H1 (cell line): ENCODE measurements around the gene CYP27B1. TPM values are rescaled to one million over a fixed set of nuclear protein-coding genes. Genes with fewer than 3 reads are reported as not detected.

Experiments used
- CTCF ChIA-PET: fragments of 300-600 bp; sonication (Branson Sonifier 250); formaldehyde crosslinking; loops from one replicate; lab custom pipeline; 2021; ENCODE audit not compliant: partially characterized antibody; lab: Charles Lee
- POLR2A ChIA-PET: fragments of 300-600 bp; sonication (Branson Sonifier 250); formaldehyde crosslinking; loops from one replicate; lab custom pipeline; 2021; ENCODE audit warnings: inconsistent platforms; ENCODE audit not compliant: partially characterized antibody; lab: Charles Lee
- DNase-seq, 2 experiments: peaks; one replicate each; pipeline versions ENCODE4 v3.0.0 to v3.0.0-alpha.2; 2010 to 2022; ENCODE audit warnings: low spot score in 2 of 2, low read depth in 1 of 2, mixed read lengths in 1 of 2
- FAIRE-seq: peaks from 2 replicates; lab custom pipeline; 2011; peaks lifted over from hg19 to GRCh38; lab: Jason Lieb, UNC
- H2AFZ ChIP-seq: 2 replicates; pipeline ENCODE4 v1.8.1; 2012; ENCODE audit warnings: low read length, inconsistent platforms
- H2AK5ac ChIP-seq: 2 replicates; pipeline ENCODE4 v1.6.1; 2013; ENCODE audit warnings: low read depth, low read length
- H2BK120ac ChIP-seq: replicated peaks from 2 replicates; pipeline ENCODE3; 2013; ENCODE audit warnings: low read depth, low read length, inconsistent platforms
- H2BK12ac ChIP-seq: 2 replicates; pipeline ENCODE4 v1.6.1; 2013; ENCODE audit warnings: low read depth, low read length
- H2BK15ac ChIP-seq: 2 replicates; pipeline ENCODE4 v1.6.1; 2013; ENCODE audit warnings: low read length
- H2BK20ac ChIP-seq: 2 replicates; pipeline ENCODE4 v1.6.1; 2013; ENCODE audit warnings: low read length
- H2BK5ac ChIP-seq: 2 replicates; pipeline ENCODE4 v1.6.1; 2013; ENCODE audit warnings: low read depth, low read length
- H3K14ac ChIP-seq: 2 replicates; pipeline ENCODE4 v1.6.1; 2013; ENCODE audit warnings: inconsistent platforms; ENCODE audit not compliant: insufficient read length
- H3K18ac ChIP-seq: 2 replicates; pipeline ENCODE4 v1.6.1; 2013; ENCODE audit warnings: low read length; ENCODE audit errors: extremely low read depth
- H3K23ac ChIP-seq: 2 replicates; pipeline ENCODE4 v1.6.1; 2013; ENCODE audit warnings: inconsistent platforms; ENCODE audit not compliant: insufficient read length
- H3K23me2 ChIP-seq: 2 replicates; pipeline ENCODE4 v1.6.1; 2013; ENCODE audit warnings: low read depth, low read length
- H3K27ac ChIP-seq: 2 replicates; pipeline ENCODE4 v1.6.1; 2011; ENCODE audit warnings: low read depth, low read length, inconsistent platforms
- H3K27me3 ChIP-seq, 4 experiments: replicated peaks in 1 of 4; 1 replicate in 1 of 4; 2 replicates in 3 of 4; pipeline versions ENCODE4 v1.6.1 to v1.8.1; 2011 to 2013; ENCODE audit warnings: low read length in 3 of 4, mild to moderate bottlenecking in 3 of 4, inconsistent platforms in 2 of 4, mixed read lengths in 2 of 4, moderate library complexity in 1 of 4; ENCODE audit not compliant: control insufficient read depth in 3 of 4, insufficient read depth in 3 of 4; ENCODE audit errors: extremely low read depth in 1 of 4
- H3K36me3 ChIP-seq, 4 experiments: 2 replicates each; pipeline versions ENCODE4 v1.6.1 to v1.8.1; 2011 to 2013; ENCODE audit warnings: mild to moderate bottlenecking in 4 of 4, low read length in 3 of 4, moderate library complexity in 2 of 4, control low read depth in 1 of 4, inconsistent platforms in 1 of 4; ENCODE audit not compliant: insufficient read depth in 4 of 4, control insufficient read depth in 2 of 4
- H3K4ac ChIP-seq: replicated peaks from 2 replicates; pipeline ENCODE3; 2013; ENCODE audit warnings: low read length, low read depth, mixed read lengths, inconsistent platforms; ENCODE audit not compliant: insufficient read length
- H3K4me1 ChIP-seq, 4 experiments: replicated peaks in 1 of 4; 1 replicate in 1 of 4; 2 replicates in 3 of 4; pipeline versions ENCODE4 v1.6.1 to v1.8.1; 2011 to 2013; ENCODE audit warnings: low read length in 3 of 4, inconsistent platforms in 2 of 4, mixed read lengths in 1 of 4; ENCODE audit not compliant: insufficient read depth in 4 of 4, control insufficient read depth in 3 of 4
- H3K4me2 ChIP-seq, 2 experiments: 2 replicates each; pipeline versions ENCODE4 v1.6.1 to v1.8.1; 2011 to 2013; ENCODE audit warnings: low read depth in 2 of 2, low read length in 2 of 2, control low read depth in 1 of 2, inconsistent platforms in 1 of 2, mild to moderate bottlenecking in 1 of 2; ENCODE audit not compliant: insufficient read depth in 1 of 2
- H3K4me3 ChIP-seq, 4 experiments: fragments of 200-600, 300-600 bp in 1 of 4; sonication (generic), shearing (Covaris generic), sonication (Bioruptor Twin) in 1 of 4; 2 replicates each; pipeline versions ENCODE4 v1.5.1 to v1.8.1; 2011 to 2016; ENCODE audit warnings: low read length in 4 of 4, low read depth in 3 of 4, control low read depth in 2 of 4, inconsistent platforms in 2 of 4, mild to moderate bottlenecking in 2 of 4, mixed read lengths in 1 of 4, moderate library complexity in 1 of 4; ENCODE audit not compliant: insufficient read depth in 2 of 4; ENCODE audit errors: extremely low read depth in 1 of 4
- H3K56ac ChIP-seq: replicated peaks from 2 replicates; pipeline ENCODE3; 2013; ENCODE audit warnings: low read depth, mild to moderate bottlenecking, mixed read lengths, low read length, inconsistent platforms; ENCODE audit not compliant: insufficient read length
- H3K79me1 ChIP-seq: 2 replicates; pipeline ENCODE4 v1.6.1; 2013; ENCODE audit warnings: low read depth, low read length, control low read depth
- H3K79me2 ChIP-seq, 2 experiments: 2 replicates each; pipeline versions ENCODE4 v1.6.1 to v1.8.1; 2012 to 2013; ENCODE audit warnings: low read length in 2 of 2, mild to moderate bottlenecking in 2 of 2, inconsistent platforms in 1 of 2; ENCODE audit not compliant: insufficient read depth in 2 of 2, control insufficient read depth in 1 of 2
- H3K9ac ChIP-seq, 4 experiments: replicated peaks in 1 of 4; 1 replicate in 1 of 4; 2 replicates in 3 of 4; pipeline versions ENCODE4 v1.6.1 to v1.8.1; 2011 to 2013; ENCODE audit warnings: low read depth in 3 of 4, low read length in 3 of 4, control low read depth in 2 of 4, mild to moderate bottlenecking in 2 of 4, moderate library complexity in 2 of 4, inconsistent platforms in 1 of 4; ENCODE audit errors: extremely low read depth in 1 of 4
- H3K9me3 ChIP-seq, 2 experiments: 2 replicates each; pipeline versions ENCODE4 v1.6.1 to v1.8.1; 2012 to 2013; ENCODE audit warnings: mild to moderate bottlenecking in 2 of 2, moderate library complexity in 2 of 2, control low read depth in 1 of 2, inconsistent platforms in 1 of 2, low read depth in 1 of 2, low read length in 1 of 2, mixed read lengths in 1 of 2; ENCODE audit not compliant: insufficient read depth in 2 of 2
- H4K20me1 ChIP-seq, 2 experiments: replicated peaks in 1 of 2; 2 replicates each; pipeline versions ENCODE3 to v1.8.1; 2011 to 2013; ENCODE audit warnings: inconsistent platforms in 2 of 2, low read length in 2 of 2, mild to moderate bottlenecking in 1 of 2; ENCODE audit not compliant: insufficient read depth in 2 of 2, control insufficient read depth in 1 of 2
- H4K5ac ChIP-seq: 2 replicates; pipeline ENCODE4 v1.6.1; 2013; ENCODE audit warnings: low read length, low read depth, mixed read lengths, inconsistent platforms; ENCODE audit not compliant: insufficient read length
- H4K8ac ChIP-seq: 2 replicates; pipeline ENCODE4 v1.8.0; 2013; ENCODE audit warnings: mild to moderate bottlenecking, moderate library complexity, low read length, inconsistent platforms; ENCODE audit not compliant: insufficient read depth; ENCODE audit errors: extremely low read depth
- H4K91ac ChIP-seq: replicated peaks from 2 replicates; pipeline ENCODE3; 2013; ENCODE audit warnings: low read length, mixed read lengths, inconsistent platforms; ENCODE audit not compliant: insufficient read length
- RFX5 ChIP-seq: IDR thresholded peaks from 2 replicates; pipeline ENCODE4 v1.6.1; 2011; ENCODE audit warnings: low read depth, low read length, improper control_type of control experiment, borderline replicate concordance
- RNF2 ChIP-seq: fragments of 200-900, 300-1000 bp; sonication (generic); IDR thresholded peaks from 2 replicates; pipeline ENCODE4 v1.7.1; 2016; ENCODE audit warnings: borderline replicate concordance, low read depth, mild to moderate bottlenecking, antibody characterized with exemption, low read length; ENCODE audit not compliant: poor library complexity, severe bottlenecking; ENCODE audit errors: missing control alignments
- RXRA ChIP-seq: IDR thresholded peaks from 2 replicates; pipeline ENCODE4 v1.6.1; 2011; ENCODE audit warnings: low read depth, mild to moderate bottlenecking, low read length, moderate library complexity; ENCODE audit not compliant: insufficient read depth
- WGBS, 2 experiments: shearing (Covaris generic) in 1 of 2; methylation state at CpG; one replicate each; pipeline versions ENCODE4 v1.1.6 to v1.1.7; 2013 to 2015; ENCODE audit warnings: low lambda C conversion rate in 2 of 2, mixed read lengths in 2 of 2, inconsistent platforms in 1 of 2, low coverage in 1 of 2, missing lambda C conversion rate in 1 of 2; ENCODE audit not compliant: insufficient replicate concordance in 2 of 2, insufficient coverage in 1 of 2, insufficient read length in 1 of 2; ENCODE audit errors: extremely low coverage in 1 of 2, missing lambda C conversion rate in 1 of 2; 5-methylcytosine and 5-hydroxymethylcytosine counted together
- polyA plus RNA-seq, 7 experiments: library from polyadenylated mRNA; depleted of rRNA in 3 of 7; stranded (reverse) in 5 of 7; unstranded in 2 of 7; fragments of >200 nt in 5 of 7; fragments of 200-250 nt in 2 of 7; gene quantifications; 1 replicate in 5 of 7; 2 replicates in 1 of 7; 4 replicates in 1 of 7; pipeline versions ENCODE4 v1.2.1 to v1.2.3, GENCODE V29; 2011 to 2013; ENCODE audit warnings: missing spikeins in 2 of 7, mixed read lengths in 2 of 7
- total RNA-seq: library from RNA; stranded (reverse); fragmentation: NEBNext Ultra II Directional; extraction: Animal tissue kit (Norgen Biotek cat#: 25700); gene quantifications from 2 replicates; pipeline ENCODE4 v1.2.1, GENCODE V29; 2021
- TF ChIP-seq, protein P1 (sequence below): IDR thresholded peaks from 2 replicates; pipeline ENCODE4 v1.6.1; 2011; ENCODE audit warnings: low read depth, mild to moderate bottlenecking, low read length; ENCODE audit not compliant: insufficient read depth

Gene CYP27B1
- total and polyA plus RNA-seq, 2 of the 8 experiments (the other 6 are each of a cell fraction or from before 2014, with no cell fraction given) = 2.9 to 3.3 TPM

GRCh38 chr12:57793920-57794319, 27.0 kb upstream of the CYP27B1 start:
- Histone ChIP-seq H3K27me3 (no peaks in the 10 kb centered on the region), H3K14ac (no peak overlapping the region), H3K18ac (no peak overlapping the region), H4K8ac (no peak overlapping the region), H4K5ac (no peak overlapping the region), H3K4me1 (no peaks in the 10 kb centered on the region), H2BK12ac (no peak overlapping the region), H2BK120ac (no peak overlapping the region), H2AFZ (no peak overlapping the region), H3K79me2 (no peaks in the 10 kb centered on the region), H3K4me3 (no peak overlapping the region), H4K20me1 (no peaks in the 10 kb centered on the region), H2BK15ac (no peak overlapping the region), H4K91ac (no peak overlapping the region), H3K4ac (no peak overlapping the region), H3K27ac (no peak overlapping the region), H3K9ac (no peak overlapping the region), H2AK5ac (no peak overlapping the region), H3K79me1 (no peaks in the 10 kb centered on the region; the same call in 1 of the 2 replicates), H2BK5ac (no peak overlapping the region), H3K23ac (no peak overlapping the region), H3K9me3 (no peaks in the 10 kb centered on the region), H3K56ac (no peak overlapping the region), H3K4me2 (no peak overlapping the region), H2BK20ac (no peak overlapping the region), H3K36me3 (peaks cover 2 to 37% (median 22%) of the 10 kb centered on the region in 4 experiments; a peak in 7 of 8 replicates), H3K23me2 (no peaks in the 10 kb centered on the region)
- WGBS, 2 experiments = 88% methylated on average over 1 of the region's 1 CpG; no CpG with 5 or more reads in 1 of the 2 experiments
- TF ChIP-seq RXRA (no peak), RNF2 (no peak), RFX5 (no peak)
- TF ChIP-seq, protein P1, sequence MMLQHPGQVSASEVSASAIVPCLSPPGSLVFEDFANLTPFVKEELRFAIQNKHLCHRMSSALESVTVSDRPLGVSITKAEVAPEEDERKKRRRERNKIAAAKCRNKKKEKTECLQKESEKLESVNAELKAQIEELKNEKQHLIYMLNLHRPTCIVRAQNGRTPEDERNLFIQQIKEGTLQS = no peak
- ChIA-PET POLR2A (interaction anchor here (1.2 to 3.1 kb wide), 3 partner anchors 9 to 14 kb away, joined by 5 to 10 read pairs (median 6); partner anchors contain the start of gene TSFM), CTCF (interaction anchor here (0.8 to 8.3 kb wide), 5 partner anchors 9 to 241 kb away, joined by 3 to 56 read pairs (median 7); partner anchors contain the start of genes MARCHF9 and TSFM)
- no peak for DNase-seq
- FAIRE-seq = no peak
